ENCODE results near the gene PSMA6.

GRCh38 chr14:35277179-35277578 lies 15.0 kb upstream of the PSMA6 start:
- TF ChIP-seq EZH2phosphoT487 (IDR thresholded peaks at IDR 0.05; ENCODE audit: low read length) (no peak), CTCF (IDR thresholded peaks at IDR 0.05; ENCODE audit: low read length) (no peak), EZH2 (optimal IDR thresholded peaks at IDR 0.05; ENCODE audit: low read depth, low read length) (no peak)

Data from MM.1S (cell line).